ENCODE data around the gene CSF3R. TPM values are rescaled to one million over a fixed set of nuclear protein-coding genes. Genes with fewer than 3 reads are reported as not detected.
A peak's percentile ranks its signal among the peaks of the same experiment; 100 is the strongest.

The CSF3R gene
- polyA plus RNA-seq, 3 donors = 270 to 1,537 (median 447) TPM

DNA sequence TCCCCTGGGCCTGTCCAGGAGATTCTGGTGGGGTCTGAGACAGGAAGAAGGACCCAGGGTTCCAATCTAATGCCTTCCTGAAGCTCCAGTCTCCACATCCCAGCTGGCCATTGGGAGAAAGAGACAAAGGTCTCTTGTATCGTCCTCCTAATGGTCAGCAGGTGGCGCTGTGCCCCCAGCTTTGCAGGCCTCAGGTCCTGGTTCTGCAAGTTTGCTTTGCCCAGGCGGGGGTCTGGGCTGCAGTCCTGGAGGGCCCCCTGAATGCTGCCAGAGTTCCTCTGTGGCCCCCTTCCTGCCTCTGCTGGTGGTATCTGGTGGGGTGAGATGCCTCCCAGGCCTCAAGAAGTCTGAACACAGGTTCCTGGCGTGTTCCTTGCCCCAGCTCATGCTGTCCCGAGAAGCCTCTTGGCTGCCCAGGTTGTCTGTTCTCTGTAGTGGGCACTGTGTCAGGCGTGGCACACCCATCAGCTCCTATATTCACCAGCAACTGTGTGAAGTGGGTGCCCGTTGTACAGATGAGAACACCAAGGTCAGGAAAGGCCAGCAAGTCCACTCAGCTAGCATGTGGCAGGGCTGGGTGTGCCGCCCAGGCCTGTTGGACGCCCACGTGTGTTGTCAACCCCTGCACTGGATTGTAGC is 33.8 kb upstream of the CSF3R start:
- intact Hi-C loops (cut with micrococcal nuclease) = loop anchor here (2.0 to 5.0 kb wide), 2 partner anchors 806 kb away; no protein-coding TSS in a partner anchor
- Histone ChIP-seq H3K36me3 (replicated peaks in 1 of 2; ENCODE audit: control insufficient read depth in 1 of 2, insufficient read depth in 2 of 2, low read length in 2 of 2) (no peaks in the 10 kb centered on the region), H3K4me1 (ENCODE audit: control insufficient read depth in 1 of 2, insufficient read depth in 2 of 2, low read length in 2 of 2) (peaks cover 23% of the 10 kb centered on the region in 2 donors), H3K79me2 (ENCODE audit: insufficient read depth, low read length) (no peaks in the 10 kb centered on the region), H3K27me3 (ENCODE audit: control insufficient read depth in 2 of 2, insufficient read depth in 2 of 2, low read length in 2 of 2) (no peaks in the 10 kb centered on the region), H3K9ac (ENCODE audit: insufficient read depth, low read length, poor library complexity, severe bottlenecking) (no peak overlapping the region), H4K20me1 (ENCODE audit: insufficient read depth, low read length) (no peaks in the 10 kb centered on the region), H3K27ac (ENCODE audit: low read depth in 1 of 2, low read length in 2 of 2) (no peak overlapping the region), H3K9me3 (replicated peaks in 1 of 2; ENCODE audit: control insufficient read depth in 1 of 2, insufficient read depth in 1 of 2, low read length in 2 of 2) (no peaks in the 10 kb centered on the region), H3K4me3 (replicated peaks in 1 of 3; ENCODE audit: low read depth in 2 of 3, low read length in 3 of 3) (no peak overlapping the region), H2AFZ (ENCODE audit: insufficient read depth, low read depth, low read length, poor library complexity, severe bottlenecking) (peak overlapping the region; percentile 41), H3K4me2 (replicated peaks; ENCODE audit: extremely low read depth, low read length, poor library complexity, severe bottlenecking) (no peak overlapping the region)
- no peak overlapping the region for H3K27ac Mint-ChIP-seq
- TF ChIP-seq, protein P1, sequence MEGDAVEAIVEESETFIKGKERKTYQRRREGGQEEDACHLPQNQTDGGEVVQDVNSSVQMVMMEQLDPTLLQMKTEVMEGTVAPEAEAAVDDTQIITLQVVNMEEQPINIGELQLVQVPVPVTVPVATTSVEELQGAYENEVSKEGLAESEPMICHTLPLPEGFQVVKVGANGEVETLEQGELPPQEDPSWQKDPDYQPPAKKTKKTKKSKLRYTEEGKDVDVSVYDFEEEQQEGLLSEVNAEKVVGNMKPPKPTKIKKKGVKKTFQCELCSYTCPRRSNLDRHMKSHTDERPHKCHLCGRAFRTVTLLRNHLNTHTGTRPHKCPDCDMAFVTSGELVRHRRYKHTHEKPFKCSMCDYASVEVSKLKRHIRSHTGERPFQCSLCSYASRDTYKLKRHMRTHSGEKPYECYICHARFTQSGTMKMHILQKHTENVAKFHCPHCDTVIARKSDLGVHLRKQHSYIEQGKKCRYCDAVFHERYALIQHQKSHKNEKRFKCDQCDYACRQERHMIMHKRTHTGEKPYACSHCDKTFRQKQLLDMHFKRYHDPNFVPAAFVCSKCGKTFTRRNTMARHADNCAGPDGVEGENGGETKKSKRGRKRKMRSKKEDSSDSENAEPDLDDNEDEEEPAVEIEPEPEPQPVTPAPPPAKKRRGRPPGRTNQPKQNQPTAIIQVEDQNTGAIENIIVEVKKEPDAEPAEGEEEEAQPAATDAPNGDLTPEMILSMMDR (IDR thresholded peaks at IDR 0.05) = peak; percentile 98
- peaks cover 25% of the 10 kb centered on the region for H3K4me1 Mint-ChIP-seq
- no peaks in the 10 kb centered on the region for H3K9me3 Mint-ChIP-seq
- H3K4me3 Mint-ChIP-seq = no peak overlapping the region
- 59% methylated on average over 7 of the region's 10 CpGs for WGBS (ENCODE audit: insufficient coverage)
- no peaks in the 10 kb centered on the region for H3K36me3 Mint-ChIP-seq
- peak; percentile 64 to 73 (median 70) for DNase-seq
- peaks cover 0 to 3% (median 0%) of the 10 kb centered on the region in 3 donors for H3K27me3 Mint-ChIP-seq (ENCODE audit: low read depth in 3 of 3)

DNA sequence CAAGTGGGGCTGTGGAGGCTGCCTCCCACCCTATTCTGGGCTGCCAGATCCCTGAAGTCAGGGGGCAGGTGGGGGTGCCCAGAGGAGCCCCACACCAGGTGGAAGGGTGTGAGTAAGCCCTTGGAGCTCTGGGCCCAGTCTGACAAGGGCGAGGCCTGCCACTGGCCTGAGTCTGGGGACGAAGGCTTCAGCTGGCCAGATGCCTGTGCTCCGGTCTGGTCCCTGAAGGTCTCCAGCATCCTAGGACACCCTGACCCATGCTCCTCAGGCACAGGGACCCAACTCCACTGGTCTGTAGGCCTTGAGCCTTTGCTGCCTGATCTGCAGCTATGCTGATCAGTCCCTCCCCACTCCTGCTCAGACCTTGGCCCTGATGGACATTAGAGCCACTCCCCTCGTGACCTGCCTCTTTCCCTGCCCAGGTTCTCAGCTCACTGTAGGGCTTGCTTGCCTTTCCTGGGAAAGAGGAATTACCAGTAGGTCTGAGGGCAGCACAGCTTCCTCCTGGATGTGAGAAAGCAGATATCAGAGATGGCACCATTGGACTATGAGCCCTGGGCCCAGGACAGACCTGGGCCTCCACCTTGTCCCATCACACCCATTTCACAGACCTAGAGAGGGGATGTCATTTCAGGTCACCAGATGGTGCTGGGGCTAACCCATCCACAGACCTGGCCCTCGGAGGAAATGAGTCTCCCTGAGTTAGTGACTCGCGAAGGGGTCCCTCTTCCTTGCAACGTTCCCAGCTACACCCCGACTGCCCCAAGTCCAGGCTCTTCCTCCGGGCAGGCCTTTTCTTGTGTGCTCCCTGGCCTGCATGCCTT is 32.8 kb upstream of the CSF3R start:
- peak in 1 of 3 donors; percentile 9 for DNase-seq
- Mint-ChIP-seq H3K27ac (peak overlapping the region in 4 of 7 donors; percentile 43 to 64 (median 52)), H3K9me3 (peaks cover 0 to 2% (median 0%) of the 10 kb centered on the region in 7 donors), H3K27me3 (ENCODE audit: low read depth in 3 of 3) (peaks cover 0 to 3% (median 0%) of the 10 kb centered on the region in 3 donors), H3K4me3 (no peak overlapping the region), H3K4me1 (peaks cover 30% of the 10 kb centered on the region), H3K36me3 (no peaks in the 10 kb centered on the region)
- Histone ChIP-seq H3K4me1 (ENCODE audit: control insufficient read depth in 1 of 2, insufficient read depth in 2 of 2, low read length in 2 of 2) (peaks cover 27 to 29% of the 10 kb centered on the region in 2 donors), H2AFZ (ENCODE audit: insufficient read depth, low read depth, low read length, poor library complexity, severe bottlenecking) (peak overlapping the region; percentile 35), H4K20me1 (ENCODE audit: insufficient read depth, low read length) (no peaks in the 10 kb centered on the region), H3K4me3 (replicated peaks in 1 of 3; ENCODE audit: low read depth in 2 of 3, low read length in 3 of 3) (no peak overlapping the region), H3K36me3 (replicated peaks in 1 of 2; ENCODE audit: control insufficient read depth in 1 of 2, insufficient read depth in 2 of 2, low read length in 2 of 2) (no peaks in the 10 kb centered on the region), H3K27ac (ENCODE audit: low read depth in 1 of 2, low read length in 2 of 2) (peak overlapping the region in 1 of 2 donors; percentile 21), H3K9ac (ENCODE audit: insufficient read depth, low read length, poor library complexity, severe bottlenecking) (peak overlapping the region; percentile 48), H3K27me3 (ENCODE audit: control insufficient read depth in 2 of 2, insufficient read depth in 2 of 2, low read length in 2 of 2) (no peaks in the 10 kb centered on the region), H3K4me2 (replicated peaks; ENCODE audit: extremely low read depth, low read length, poor library complexity, severe bottlenecking) (no peak overlapping the region), H3K9me3 (replicated peaks in 1 of 2; ENCODE audit: control insufficient read depth in 1 of 2, insufficient read depth in 1 of 2, low read length in 2 of 2) (no peaks in the 10 kb centered on the region), H3K79me2 (ENCODE audit: insufficient read depth, low read length) (no peaks in the 10 kb centered on the region)
- 72% methylated on average over 7 of the region's 10 CpGs for WGBS (ENCODE audit: insufficient coverage)
- intact Hi-C loops (cut with micrococcal nuclease) = loop anchor here (2.0 to 5.0 kb wide), 2 partner anchors 807 kb away; no protein-coding TSS in a partner anchor
- TF ChIP-seq, protein P1 (IDR thresholded peaks at IDR 0.05) = no peak
